ENCODE measurements around the gene CARD11.
A peak's percentile ranks its signal among the peaks of the same experiment; 100 is the strongest.
"Not testable (repeated sequence)": the region's sequence is repeated elsewhere in the genome, so short reads cannot be mapped to it uniquely, and the experiment has no call there.

The CARD11 gene

GRCh38 chr7:2920956-2921652 is 122.6 kb downstream of the CARD11 start:
- peak; percentile 30 for DNase-seq (ENCODE audit: low spot score)
- no peak for TF ChIP-seq CTCF (conservative IDR thresholded peaks at IDR 0.05; ENCODE audit: low read depth)
- no peak overlapping the region for H3K27ac ChIP-seq
- ChIA-PET CTCF (no interaction called here), POLR2A (ENCODE audit: low non-redundant PET) (no interaction called here)

GRCh38 chr7:2920480-2920879 is 123.2 kb downstream of the CARD11 start:
- H3K27ac ChIP-seq; POLR2A ChIA-PET (ENCODE audit: low non-redundant PET); DNase-seq (ENCODE audit: low spot score): not testable (repeated sequence)
- CTCF ChIA-PET = interaction anchor here (0.5 to 0.8 kb wide), 2 partner anchors 226 to 536 kb away, joined by 3 to 4 read pairs; no protein-coding TSS in a partner anchor

GRCh38 chr7:2920041-2920440 is 123.6 kb downstream of the CARD11 start:
- H3K27ac ChIP-seq = no peak overlapping the region
- ChIA-PET POLR2A (ENCODE audit: low non-redundant PET) (no interaction called here), CTCF (interaction anchor here (0.5 to 0.8 kb wide), 2 partner anchors 226 to 536 kb away, joined by 3 to 4 read pairs; no protein-coding TSS in a partner anchor)
- no peak for TF ChIP-seq CTCF (conservative IDR thresholded peaks at IDR 0.05; ENCODE audit: low read depth)
- no peak for DNase-seq (ENCODE audit: low spot score)

GRCh38 chr7:2919256-2919655 is 124.4 kb downstream of the CARD11 start:
- H3K27ac ChIP-seq = no peak overlapping the region
- CTCF ChIA-PET = no interaction called here
- POLR2A ChIA-PET (ENCODE audit: low non-redundant PET) = no interaction called here
- TF ChIP-seq CTCF (conservative IDR thresholded peaks at IDR 0.05; ENCODE audit: low read depth) = no peak
- no peak for DNase-seq (ENCODE audit: low spot score)

- no peak for DNase-seq (ENCODE audit: low spot score)
- TF ChIP-seq CTCF (conservative IDR thresholded peaks at IDR 0.05; ENCODE audit: low read depth) = no peak
- POLR2A ChIA-PET (ENCODE audit: low non-redundant PET) = no interaction called here
- no peak overlapping the region for H3K27ac ChIP-seq
- CTCF ChIA-PET = no interaction called here
Observed at GRCh38 chr7:2918406-2918805, 125.3 kb downstream of the CARD11 start.

- TF ChIP-seq CTCF (conservative IDR thresholded peaks at IDR 0.05; ENCODE audit: low read depth) = no peak
- no peak overlapping the region for H3K27ac ChIP-seq
- ChIA-PET POLR2A (ENCODE audit: low non-redundant PET) (no interaction called here), CTCF (interaction anchor here (0.6 kb wide), 1 partner anchor 1437 kb away, joined by 3 read pairs; no protein-coding TSS in a partner anchor)
- no peak for DNase-seq (ENCODE audit: low spot score)
Observed at GRCh38 chr7:2915023-2915422, 128.6 kb downstream of the CARD11 start.

GRCh38 chr7:2913760-2914387 is 129.8 kb downstream of the CARD11 start:
- CTCF ChIA-PET = interaction anchor here (0.6 kb wide), 1 partner anchor 464 kb away, joined by 3 read pairs; no protein-coding TSS in a partner anchor
- no peak for TF ChIP-seq CTCF (conservative IDR thresholded peaks at IDR 0.05; ENCODE audit: low read depth)
- no peak for DNase-seq (ENCODE audit: low spot score)
- no peak overlapping the region for H3K27ac ChIP-seq
- POLR2A ChIA-PET (ENCODE audit: low non-redundant PET) = no interaction called here

Measured in RWPE1 (cell line).